GM12801 (cell line): ENCODE data around the gene SIGLEC9.

Experiments used
- CTCF ChIP-seq: IDR thresholded peaks from one replicate; pipeline ENCODE4 v1.5.1; 2011; ENCODE audit warnings: control low read depth; ENCODE audit not compliant: insufficient read length; ENCODE audit errors: extremely low read depth

Gene SIGLEC9

GRCh38 chr19:51091895-51092873 is 32.5 kb upstream of the SIGLEC9 start:
- TF ChIP-seq CTCF = no peak

- TF ChIP-seq CTCF = no peak
These were observed 31.6 kb upstream of the SIGLEC9 start for GRCh38 chr19:51093101-51093500.

GRCh38 chr19:51093510-51094345 is 31.0 kb upstream of the SIGLEC9 start:
- TF ChIP-seq CTCF = no peak

- no peak for TF ChIP-seq CTCF
These were observed 29.9 kb upstream of the SIGLEC9 start for GRCh38 chr19:51094696-51095279.

- TF ChIP-seq CTCF = no peak
These were observed 28.1 kb upstream of the SIGLEC9 start for GRCh38 chr19:51096473-51097165.

GRCh38 chr19:51097166-51097738 is 27.5 kb upstream of the SIGLEC9 start:
- TF ChIP-seq CTCF = peak; percentile 19

- TF ChIP-seq CTCF = no peak
These were observed 26.9 kb upstream of the SIGLEC9 start for GRCh38 chr19:51097796-51098195.
